ENCODE results near the gene BNIP1.

GRCh38 chr5:173175523-173175922 is 31.2 kb downstream of the BNIP1 start:
- TF ChIP-seq, protein P1, sequence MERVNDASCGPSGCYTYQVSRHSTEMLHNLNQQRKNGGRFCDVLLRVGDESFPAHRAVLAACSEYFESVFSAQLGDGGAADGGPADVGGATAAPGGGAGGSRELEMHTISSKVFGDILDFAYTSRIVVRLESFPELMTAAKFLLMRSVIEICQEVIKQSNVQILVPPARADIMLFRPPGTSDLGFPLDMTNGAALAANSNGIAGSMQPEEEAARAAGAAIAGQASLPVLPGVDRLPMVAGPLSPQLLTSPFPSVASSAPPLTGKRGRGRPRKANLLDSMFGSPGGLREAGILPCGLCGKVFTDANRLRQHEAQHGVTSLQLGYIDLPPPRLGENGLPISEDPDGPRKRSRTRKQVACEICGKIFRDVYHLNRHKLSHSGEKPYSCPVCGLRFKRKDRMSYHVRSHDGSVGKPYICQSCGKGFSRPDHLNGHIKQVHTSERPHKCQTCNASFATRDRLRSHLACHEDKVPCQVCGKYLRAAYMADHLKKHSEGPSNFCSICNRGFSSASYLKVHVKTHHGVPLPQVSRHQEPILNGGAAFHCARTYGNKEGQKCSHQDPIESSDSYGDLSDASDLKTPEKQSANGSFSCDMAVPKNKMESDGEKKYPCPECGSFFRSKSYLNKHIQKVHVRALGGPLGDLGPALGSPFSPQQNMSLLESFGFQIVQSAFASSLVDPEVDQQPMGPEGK (CRISPR knock-in tag; IDR thresholded peaks at IDR 0.05; ENCODE audit: borderline replicate concordance), result no peak
- TF ChIP-seq ZFP30 (CRISPR knock-in tag; IDR thresholded peaks at IDR 0.05) (no peak), ZNF70 (CRISPR knock-in tag; IDR thresholded peaks at IDR 0.05) (no peak), ZFP3 (CRISPR knock-in tag; IDR thresholded peaks at IDR 0.05) (no peak)
